ENCODE measurements around the gene PLEKHG4B.

Gene PLEKHG4B

GRCh38 chr5:181566-181965 is 89.6 kb downstream of the PLEKHG4B start:
- Histone ChIP-seq H3K27ac (ENCODE audit: low read depth, low read length) (no peak overlapping the region), H3K4me3 (ENCODE audit: low read depth in 1 of 2, low read length in 2 of 2) (no peak overlapping the region), H3K9me3 (ENCODE audit: control insufficient read depth in 1 of 2, low read length in 2 of 2) (no peaks in the 10 kb centered on the region), H3K4me1 (ENCODE audit: control insufficient read depth in 1 of 2, insufficient read depth in 2 of 2, low read length in 2 of 2) (no peaks in the 10 kb centered on the region), H3K27me3 (ENCODE audit: control insufficient read depth in 1 of 2, insufficient read depth in 2 of 2, low read length in 2 of 2) (no peaks in the 10 kb centered on the region), H3K36me3 (ENCODE audit: control insufficient read depth in 1 of 2, insufficient read depth in 2 of 2, low read length in 2 of 2) (no peaks in the 10 kb centered on the region), H3K9ac (ENCODE audit: low read depth in 1 of 2, low read length in 2 of 2) (no peak overlapping the region)

DNA sequence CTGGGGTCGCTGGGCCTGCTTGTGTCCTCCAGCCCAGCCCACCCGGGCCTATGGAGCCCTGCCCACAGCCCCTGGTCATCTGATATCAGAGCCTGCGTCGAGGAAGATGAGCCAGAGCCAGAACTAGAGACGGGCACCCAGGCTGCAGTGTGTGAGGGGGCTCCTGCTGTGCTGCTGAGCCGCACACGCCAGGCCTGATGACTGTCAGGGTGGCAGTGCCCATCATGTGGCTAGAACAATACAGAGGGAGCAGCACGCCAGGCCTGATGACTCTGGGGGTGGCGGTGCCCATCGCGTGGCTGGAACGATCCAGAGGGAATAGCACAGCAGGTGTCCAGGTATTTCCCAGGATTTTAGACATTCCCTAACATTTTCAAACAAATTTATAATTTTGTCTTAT is 90.2 kb downstream of the PLEKHG4B start:
- Histone ChIP-seq H3K9me3 (ENCODE audit: control insufficient read depth in 1 of 2, low read length in 2 of 2) (no peaks in the 10 kb centered on the region), H3K4me3 (ENCODE audit: low read depth in 1 of 2, low read length in 2 of 2) (no peak overlapping the region), H3K4me1 (ENCODE audit: control insufficient read depth in 1 of 2, insufficient read depth in 2 of 2, low read length in 2 of 2) (no peaks in the 10 kb centered on the region), H3K9ac (ENCODE audit: low read depth in 1 of 2, low read length in 2 of 2) (no peak overlapping the region), H3K36me3 (ENCODE audit: control insufficient read depth in 1 of 2, insufficient read depth in 2 of 2, low read length in 2 of 2) (no peaks in the 10 kb centered on the region), H3K27ac (ENCODE audit: low read depth, low read length) (no peak overlapping the region), H3K27me3 (ENCODE audit: control insufficient read depth in 1 of 2, insufficient read depth in 2 of 2, low read length in 2 of 2) (no peaks in the 10 kb centered on the region)

DNA sequence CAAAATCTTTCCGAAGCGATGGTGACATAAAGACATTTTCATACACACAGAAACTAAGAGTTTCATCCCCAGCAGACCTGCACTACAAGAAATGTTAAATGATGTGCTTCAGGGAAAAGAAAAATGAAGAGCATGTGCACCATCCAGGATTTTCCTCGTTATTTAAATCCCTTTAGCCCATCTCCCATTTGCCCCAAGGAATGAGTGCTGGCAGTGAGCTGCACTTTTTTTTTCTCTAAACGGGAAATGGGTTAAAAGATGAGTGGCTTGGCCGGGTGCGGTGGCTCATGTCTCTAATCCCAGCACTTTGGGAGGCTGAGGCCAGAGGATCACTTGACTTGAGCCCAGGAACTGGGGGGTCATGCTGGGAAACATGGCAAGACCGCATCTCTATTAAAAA is 92.5 kb downstream of the PLEKHG4B start:
- no peak overlapping the region for H3K27ac ChIP-seq (ENCODE audit: low read depth, low read length)
- H3K27me3 ChIP-seq (ENCODE audit: control insufficient read depth in 1 of 2, insufficient read depth in 2 of 2, low read length in 2 of 2): peaks cover 0 to 4% of the 10 kb centered on the region in 2 donors
- H3K4me3 ChIP-seq (ENCODE audit: low read depth in 1 of 2, low read length in 2 of 2): no peak overlapping the region
- no peaks in the 10 kb centered on the region for H3K36me3 ChIP-seq (ENCODE audit: control insufficient read depth in 1 of 2, insufficient read depth in 2 of 2, low read length in 2 of 2)
- no peak overlapping the region for H3K9ac ChIP-seq (ENCODE audit: low read depth in 1 of 2, low read length in 2 of 2)
- peaks cover 4 to 7% of the 10 kb centered on the region in 2 donors for H3K4me1 ChIP-seq (ENCODE audit: control insufficient read depth in 1 of 2, insufficient read depth in 2 of 2, low read length in 2 of 2)
- H3K9me3 ChIP-seq (ENCODE audit: control insufficient read depth in 1 of 2, low read length in 2 of 2): no peaks in the 10 kb centered on the region

- peaks cover 4 to 7% of the 10 kb centered on the region in 2 donors for H3K4me1 ChIP-seq (ENCODE audit: control insufficient read depth in 1 of 2, insufficient read depth in 2 of 2, low read length in 2 of 2)
- H3K36me3 ChIP-seq (ENCODE audit: control insufficient read depth in 1 of 2, insufficient read depth in 2 of 2, low read length in 2 of 2): no peaks in the 10 kb centered on the region
- H3K9me3 ChIP-seq (ENCODE audit: control insufficient read depth in 1 of 2, low read length in 2 of 2): no peaks in the 10 kb centered on the region
- H3K27ac ChIP-seq (ENCODE audit: low read depth, low read length): no peak overlapping the region
- peaks cover 2 to 4% of the 10 kb centered on the region in 2 donors for H3K27me3 ChIP-seq (ENCODE audit: control insufficient read depth in 1 of 2, insufficient read depth in 2 of 2, low read length in 2 of 2)
- no peak overlapping the region for H3K9ac ChIP-seq (ENCODE audit: low read depth in 1 of 2, low read length in 2 of 2)
- no peak overlapping the region for H3K4me3 ChIP-seq (ENCODE audit: low read depth in 1 of 2, low read length in 2 of 2)
Measured at GRCh38 chr5:185095-186070, 93.4 kb downstream of the PLEKHG4B start.

- Histone ChIP-seq H3K27me3 (ENCODE audit: control insufficient read depth in 1 of 2, insufficient read depth in 2 of 2, low read length in 2 of 2) (peaks cover 5 to 8% of the 10 kb centered on the region in 2 donors), H3K27ac (ENCODE audit: low read depth, low read length) (no peak overlapping the region), H3K9ac (ENCODE audit: low read depth in 1 of 2, low read length in 2 of 2) (no peak overlapping the region), H3K36me3 (ENCODE audit: control insufficient read depth in 1 of 2, insufficient read depth in 2 of 2, low read length in 2 of 2) (no peaks in the 10 kb centered on the region), H3K9me3 (ENCODE audit: control insufficient read depth in 1 of 2, low read length in 2 of 2) (no peaks in the 10 kb centered on the region), H3K4me1 (ENCODE audit: control insufficient read depth in 1 of 2, insufficient read depth in 2 of 2, low read length in 2 of 2) (peaks cover 6 to 15% of the 10 kb centered on the region in 2 donors), H3K4me3 (ENCODE audit: low read depth in 1 of 2, low read length in 2 of 2) (no peak overlapping the region)
Measured at GRCh38 chr5:186091-187041, 94.4 kb downstream of the PLEKHG4B start.

DNA sequence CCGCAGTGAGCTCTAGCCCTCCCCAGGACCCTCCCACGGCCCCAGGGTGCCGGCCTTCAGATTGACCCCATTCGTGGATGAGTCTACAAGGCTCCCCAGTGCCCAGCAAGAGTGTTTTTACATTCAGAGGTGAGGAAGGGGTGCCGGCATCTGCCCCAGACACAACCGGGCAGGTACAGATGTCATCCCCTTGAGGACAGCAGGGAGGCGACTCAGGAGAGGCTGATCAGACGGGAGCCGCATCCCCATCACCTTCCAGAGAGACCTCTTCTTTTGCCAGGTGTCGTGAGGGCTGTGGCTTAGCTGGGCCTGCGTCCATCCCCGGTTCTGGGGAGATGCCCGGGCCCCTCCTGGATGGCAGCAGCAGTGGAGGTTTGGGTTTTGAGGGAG is 95.1 kb downstream of the PLEKHG4B start:
- Histone ChIP-seq H3K36me3 (ENCODE audit: control insufficient read depth in 1 of 2, insufficient read depth in 2 of 2, low read length in 2 of 2) (no peaks in the 10 kb centered on the region), H3K4me1 (ENCODE audit: control insufficient read depth in 1 of 2, insufficient read depth in 2 of 2, low read length in 2 of 2) (peaks cover 8 to 21% of the 10 kb centered on the region in 2 donors), H3K9me3 (ENCODE audit: control insufficient read depth in 1 of 2, low read length in 2 of 2) (no peaks in the 10 kb centered on the region), H3K4me3 (ENCODE audit: low read depth in 1 of 2, low read length in 2 of 2) (no peak overlapping the region), H3K9ac (ENCODE audit: low read depth in 1 of 2, low read length in 2 of 2) (no peak overlapping the region), H3K27me3 (ENCODE audit: control insufficient read depth in 1 of 2, insufficient read depth in 2 of 2, low read length in 2 of 2) (peaks cover 8 to 14% of the 10 kb centered on the region in 2 donors), H3K27ac (ENCODE audit: low read depth, low read length) (no peak overlapping the region)

DNA sequence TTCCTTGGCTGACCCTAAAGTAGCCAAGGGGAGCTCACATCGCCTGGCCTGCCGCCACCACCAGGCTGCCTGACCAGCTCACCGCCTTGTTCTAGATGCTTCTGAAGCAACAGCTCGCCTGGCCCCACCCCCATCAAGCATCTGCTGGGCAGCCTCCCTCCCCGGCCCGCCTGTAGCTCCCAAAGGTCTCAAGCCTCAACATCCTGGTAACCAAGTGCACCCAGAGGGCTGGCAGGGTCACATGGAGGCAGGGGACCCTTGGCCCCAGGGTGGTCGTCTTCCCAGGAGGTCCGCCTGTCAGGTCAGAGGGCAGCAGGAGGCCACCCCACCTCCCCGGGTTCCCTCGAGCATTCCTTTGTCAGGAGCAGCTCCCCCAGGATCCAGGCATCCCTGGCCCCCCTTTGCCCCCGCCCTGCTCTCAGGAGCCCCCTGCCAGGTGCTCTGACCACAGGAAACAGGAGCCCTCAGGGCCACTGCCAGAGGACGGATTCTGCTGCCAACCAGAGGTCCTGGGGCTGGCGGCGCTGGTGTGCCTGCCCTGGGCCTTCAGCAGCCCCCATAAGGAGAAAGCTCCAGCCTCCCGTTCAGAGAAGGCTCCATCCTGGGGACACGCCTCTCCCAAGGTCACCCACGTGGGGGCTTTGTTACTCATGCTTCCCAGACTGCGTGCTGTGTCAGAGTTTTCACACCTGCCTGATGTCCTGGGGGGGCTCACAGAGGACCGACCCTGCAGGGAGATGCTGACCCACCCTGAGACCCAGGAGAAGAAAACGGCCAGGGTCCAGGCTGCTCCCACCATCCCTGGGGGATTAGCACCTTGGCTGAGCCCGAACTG is 95.9 kb downstream of the PLEKHG4B start:
- H3K9ac ChIP-seq (ENCODE audit: low read depth in 1 of 2, low read length in 2 of 2): peak overlapping the region in 1 of 2 donors; percentile 1
- H3K4me3 ChIP-seq (ENCODE audit: low read depth in 1 of 2, low read length in 2 of 2): peak overlapping the region; percentile 53 to 60
- H3K27ac ChIP-seq (ENCODE audit: low read depth, low read length): no peak overlapping the region
- peaks cover 8 to 14% of the 10 kb centered on the region in 2 donors for H3K27me3 ChIP-seq (ENCODE audit: control insufficient read depth in 1 of 2, insufficient read depth in 2 of 2, low read length in 2 of 2)
- peaks cover 8 to 23% of the 10 kb centered on the region in 2 donors for H3K4me1 ChIP-seq (ENCODE audit: control insufficient read depth in 1 of 2, insufficient read depth in 2 of 2, low read length in 2 of 2)
- no peaks in the 10 kb centered on the region for H3K36me3 ChIP-seq (ENCODE audit: control insufficient read depth in 1 of 2, insufficient read depth in 2 of 2, low read length in 2 of 2)
- H3K9me3 ChIP-seq (ENCODE audit: control insufficient read depth in 1 of 2, low read length in 2 of 2): no peaks in the 10 kb centered on the region

GRCh38 chr5:188488-189481 is 96.8 kb downstream of the PLEKHG4B start:
- H3K27ac ChIP-seq (ENCODE audit: low read depth, low read length): no peak overlapping the region

More at GRCh38 chr5:188488-189481, 96.8 kb downstream of the PLEKHG4B start:
- Histone ChIP-seq H3K27me3 (ENCODE audit: control insufficient read depth in 1 of 2, insufficient read depth in 2 of 2, low read length in 2 of 2) (peaks cover 8 to 14% of the 10 kb centered on the region in 2 donors), H3K36me3 (ENCODE audit: control insufficient read depth in 1 of 2, insufficient read depth in 2 of 2, low read length in 2 of 2) (no peaks in the 10 kb centered on the region), H3K4me1 (ENCODE audit: control insufficient read depth in 1 of 2, insufficient read depth in 2 of 2, low read length in 2 of 2) (peaks cover 8 to 23% of the 10 kb centered on the region in 2 donors), H3K9me3 (ENCODE audit: control insufficient read depth in 1 of 2, low read length in 2 of 2) (no peaks in the 10 kb centered on the region), H3K9ac (ENCODE audit: low read depth in 1 of 2, low read length in 2 of 2) (peak overlapping the region; percentile 1 to 38), H3K4me3 (ENCODE audit: low read depth in 1 of 2, low read length in 2 of 2) (peak overlapping the region; percentile 53 to 60)
